NCI-H748 treated with DMSO at 0.1 percent for 48 hours (cell line): ENCODE measurements around the gene NDC80.

ENCODE experiments used
- DNase-seq: peaks from one replicate; lab custom pipeline; 2025; lab: John Stamatoyannopoulos, UW

Gene NDC80

GRCh38 chr18:2571200-2572170, at the start of gene NDC80, which contains the start of gene METTL4:
Gene NDC80 (plus strand): TSS chr18:2571557. CDS start chr18:2572986, 1,429 bp downstream.
Gene METTL4 (minus strand): TSS chr18:2571505. CDS start chr18:2567216, 4,289 bp downstream.
- DNase-seq = peak; percentile 92

- no peak for DNase-seq
These were observed 49.2 kb upstream of the NDC80 start for GRCh38 chr18:2522112-2522511.

GRCh38 chr18:2524794-2525198, 46.6 kb upstream of the NDC80 start:
- DNase-seq = peak; percentile 29

- DNase-seq = peak; percentile 62
These were observed 45.0 kb upstream of the NDC80 start for GRCh38 chr18:2526329-2526728.

GRCh38 chr18:2529154-2529553, 42.2 kb upstream of the NDC80 start:
- no peak for DNase-seq

- no peak for DNase-seq
These were observed 39.6 kb upstream of the NDC80 start for GRCh38 chr18:2531751-2532150.

- no peak for DNase-seq
These were observed 38.6 kb upstream of the NDC80 start for GRCh38 chr18:2532797-2533196.

- DNase-seq = no peak
These were observed 36.5 kb upstream of the NDC80 start for GRCh38 chr18:2534906-2535305.

GRCh38 chr18:2535419-2535910, 35.9 kb upstream of the NDC80 start:
- no peak for DNase-seq

- no peak for DNase-seq
These were observed 35.3 kb upstream of the NDC80 start for GRCh38 chr18:2536063-2536462.

- no peak for DNase-seq
These were observed 34.9 kb upstream of the NDC80 start for GRCh38 chr18:2536493-2536892.

- DNase-seq = no peak
These were observed 34.1 kb upstream of the NDC80 start for GRCh38 chr18:2537296-2537695.

- DNase-seq = no peak
These were observed 33.1 kb upstream of the NDC80 start for GRCh38 chr18:2538236-2538635.

GRCh38 chr18:2538844-2539243, 32.5 kb upstream of the NDC80 start:
- peak; percentile 12 for DNase-seq

GRCh38 chr18:2540575-2540974, 30.8 kb upstream of the NDC80 start:
- DNase-seq = peak; percentile 29

- DNase-seq = peak; percentile 31
These were observed 29.3 kb upstream of the NDC80 start for GRCh38 chr18:2541925-2542563.

GRCh38 chr18:2545155-2545554, 26.2 kb upstream of the NDC80 start:
- DNase-seq = no peak

- DNase-seq = peak; percentile 22
These were observed 23.8 kb upstream of the NDC80 start for GRCh38 chr18:2547477-2548087.

- no peak for DNase-seq
These were observed 21.9 kb upstream of the NDC80 start for GRCh38 chr18:2549462-2549861.

GRCh38 chr18:2551425-2551824, 19.9 kb upstream of the NDC80 start:
- no peak for DNase-seq

- DNase-seq = no peak
These were observed 16.7 kb upstream of the NDC80 start for GRCh38 chr18:2554696-2555095.

- no peak for DNase-seq
These were observed 15.5 kb upstream of the NDC80 start for GRCh38 chr18:2555895-2556294.
